C4-2B (cell line): Measurements from ENCODE around the gene TMEM178B.

Experiments
- ZFX ChIP-seq: fragments of 450-650 bp; IDR thresholded peaks from 2 replicates; pipeline ENCODE4 v1.6.1; 2017
- TF ChIP-seq, protein P1 (sequence below): fragments of 450-650 bp; conservative IDR thresholded peaks from 2 replicates; pipeline ENCODE4 v1.5.1; 2017; ENCODE audit warnings: mild to moderate bottlenecking

DNA sequence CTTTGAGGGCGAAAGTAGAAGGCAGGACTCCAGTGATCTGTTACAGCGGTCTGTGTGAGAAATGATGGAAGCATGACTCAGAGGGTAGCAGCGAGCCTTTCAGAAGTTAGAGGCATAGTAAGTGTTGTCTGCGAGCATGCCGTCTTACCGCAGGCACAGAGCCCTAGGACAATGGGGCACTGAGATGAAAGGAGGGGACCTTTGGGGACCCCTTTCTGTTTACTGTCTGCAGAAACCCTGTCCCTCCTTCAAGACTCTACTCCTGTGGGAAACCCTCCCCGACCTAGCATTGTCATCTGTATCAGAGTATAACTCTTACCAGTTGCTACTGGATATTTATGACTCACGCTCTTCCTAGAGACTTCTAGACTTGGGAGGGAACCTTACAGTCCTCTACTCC lies 390.1 kb downstream of the TMEM178B start:
- TF ChIP-seq, protein P1, sequence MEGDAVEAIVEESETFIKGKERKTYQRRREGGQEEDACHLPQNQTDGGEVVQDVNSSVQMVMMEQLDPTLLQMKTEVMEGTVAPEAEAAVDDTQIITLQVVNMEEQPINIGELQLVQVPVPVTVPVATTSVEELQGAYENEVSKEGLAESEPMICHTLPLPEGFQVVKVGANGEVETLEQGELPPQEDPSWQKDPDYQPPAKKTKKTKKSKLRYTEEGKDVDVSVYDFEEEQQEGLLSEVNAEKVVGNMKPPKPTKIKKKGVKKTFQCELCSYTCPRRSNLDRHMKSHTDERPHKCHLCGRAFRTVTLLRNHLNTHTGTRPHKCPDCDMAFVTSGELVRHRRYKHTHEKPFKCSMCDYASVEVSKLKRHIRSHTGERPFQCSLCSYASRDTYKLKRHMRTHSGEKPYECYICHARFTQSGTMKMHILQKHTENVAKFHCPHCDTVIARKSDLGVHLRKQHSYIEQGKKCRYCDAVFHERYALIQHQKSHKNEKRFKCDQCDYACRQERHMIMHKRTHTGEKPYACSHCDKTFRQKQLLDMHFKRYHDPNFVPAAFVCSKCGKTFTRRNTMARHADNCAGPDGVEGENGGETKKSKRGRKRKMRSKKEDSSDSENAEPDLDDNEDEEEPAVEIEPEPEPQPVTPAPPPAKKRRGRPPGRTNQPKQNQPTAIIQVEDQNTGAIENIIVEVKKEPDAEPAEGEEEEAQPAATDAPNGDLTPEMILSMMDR = no peak
- no peak for TF ChIP-seq ZFX
